22Rv1 (cell line): ENCODE data around the gene AMER3.
"Not testable (repeated sequence)": the region's sequence is repeated elsewhere in the genome, so short reads cannot be mapped to it uniquely, and the experiment has no call there.

ENCODE experiments used
- CTCF ChIP-seq: fragments of 450-650 bp; IDR thresholded peaks from 2 replicates; pipeline ENCODE4 v1.5.1; 2017; ENCODE audit warnings: mild to moderate bottlenecking
- ZFX ChIP-seq: fragments of 450-650 bp; IDR thresholded peaks from 2 replicates; pipeline ENCODE4 v1.6.1; 2017; ENCODE audit warnings: antibody characterized with exemption, borderline replicate concordance

DNA sequence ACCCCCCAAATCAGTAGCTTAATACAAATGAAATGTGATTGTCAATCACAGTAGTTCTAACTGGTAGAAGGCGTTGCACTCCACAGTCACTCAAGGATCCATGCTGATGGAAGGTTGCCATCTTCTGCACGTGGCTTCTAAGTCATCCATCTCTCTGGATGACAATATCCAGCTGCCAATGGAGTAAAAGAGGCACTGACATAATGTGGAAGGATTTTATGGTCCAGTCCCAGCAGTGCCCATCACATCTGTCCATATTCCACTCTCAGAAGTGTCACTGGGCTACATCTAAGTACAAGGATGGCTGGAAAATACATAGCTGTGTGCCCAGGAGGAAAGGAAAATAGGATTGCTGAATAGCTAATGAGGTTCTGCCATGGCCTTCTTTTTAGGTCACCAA is 40.5 kb upstream of the AMER3 start:
- not testable (repeated sequence) for TF ChIP-seq CTCF, ZFX
